Measurements from ENCODE around the gene FGF2.
"Not testable (repeated sequence)": the region's sequence is repeated elsewhere in the genome, so short reads cannot be mapped to it uniquely, and the experiment has no call there.

Gene FGF2

GRCh38 chr4:122798101-122798500, 28.5 kb upstream of the FGF2 start:
- TF ChIP-seq CTCF (conservative IDR thresholded peaks at IDR 0.05) = no peak
- no peak overlapping the region for H3K27ac ChIP-seq

GRCh38 chr4:122798917-122799316, 27.7 kb upstream of the FGF2 start:
- H3K27ac ChIP-seq = no peak overlapping the region
- no peak for TF ChIP-seq CTCF (conservative IDR thresholded peaks at IDR 0.05)

- no peak overlapping the region for H3K27ac ChIP-seq
- TF ChIP-seq CTCF (conservative IDR thresholded peaks at IDR 0.05) = no peak
Measured at GRCh38 chr4:122803788-122804208, 22.8 kb upstream of the FGF2 start.

GRCh38 chr4:122806981-122807679, 19.5 kb upstream of the FGF2 start:
- no peak overlapping the region for H3K27ac ChIP-seq
- TF ChIP-seq CTCF (conservative IDR thresholded peaks at IDR 0.05) = no peak

GRCh38 chr4:122810669-122811068, 16.0 kb upstream of the FGF2 start:
- TF ChIP-seq CTCF (conservative IDR thresholded peaks at IDR 0.05) = no peak
- H3K27ac ChIP-seq = no peak overlapping the region

- H3K27ac ChIP-seq = not testable (repeated sequence)
Measured at GRCh38 chr4:122811781-122812180, 14.8 kb upstream of the FGF2 start.

GRCh38 chr4:122812823-122813222, 13.8 kb upstream of the FGF2 start:
- not testable (repeated sequence) for H3K27ac ChIP-seq

- H3K27ac ChIP-seq = no peak overlapping the region
- no peak for TF ChIP-seq CTCF (conservative IDR thresholded peaks at IDR 0.05)
Measured at GRCh38 chr4:122814426-122814825, 12.2 kb upstream of the FGF2 start.

GRCh38 chr4:122815248-122815647, 11.4 kb upstream of the FGF2 start:
- no peak overlapping the region for H3K27ac ChIP-seq
- no peak for TF ChIP-seq CTCF (conservative IDR thresholded peaks at IDR 0.05)
